ENCODE data around the gene TLCD2. TPM values are rescaled to one million over a fixed set of nuclear protein-coding genes. Genes with fewer than 3 reads are reported as not detected.
A peak's percentile ranks its signal among the peaks of the same experiment; 100 is the strongest.

The TLCD2 gene
- total and polyA plus RNA-seq, 9 of the 15 experiments (the other 6 are each of a cell fraction or from before 2014, with no cell fraction given), result 0.10 to 0.89 (median 0.58) TPM

DNA sequence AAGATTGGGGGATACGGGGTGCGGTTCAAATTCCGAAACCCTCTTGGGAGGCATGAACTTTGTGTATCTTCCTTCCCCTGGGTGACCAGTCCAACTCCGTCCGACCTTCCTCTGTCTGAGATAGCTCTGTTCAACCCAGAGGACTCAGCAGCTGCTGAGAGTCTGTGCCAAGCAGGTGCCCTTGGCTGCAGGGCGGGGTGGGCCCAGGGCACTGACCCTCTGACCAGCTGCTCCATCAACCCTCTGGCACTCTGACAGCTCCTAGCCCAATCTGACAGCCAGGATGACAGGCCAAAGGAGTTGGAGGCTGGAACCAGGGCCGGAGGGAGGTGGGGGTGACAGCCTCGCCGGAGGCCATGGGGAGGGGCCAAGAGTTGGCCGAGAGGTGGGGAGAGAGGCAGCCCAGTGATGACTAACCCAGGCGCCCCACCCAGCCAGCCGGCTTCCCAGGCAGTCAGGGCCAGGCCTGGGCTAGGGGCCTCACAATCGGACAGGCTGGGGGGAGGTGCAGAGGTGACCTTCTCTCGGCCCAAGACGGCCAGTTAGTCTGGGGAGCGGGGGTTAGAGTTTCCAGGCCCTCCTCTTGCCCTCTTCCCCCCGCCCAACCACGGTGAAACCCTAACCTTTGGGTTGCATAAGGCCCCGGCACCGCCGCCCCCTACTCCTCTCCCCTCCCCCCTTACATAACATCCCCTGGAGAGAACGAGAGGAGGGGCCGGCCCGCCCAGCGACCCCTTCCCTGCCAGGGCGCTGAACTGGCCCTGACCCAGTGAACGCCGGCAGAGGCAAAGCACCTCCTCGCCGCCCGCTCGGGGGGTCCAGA, 5.0 kb upstream of the TLCD2 start (continued):
- TF ChIP-seq, protein P1, sequence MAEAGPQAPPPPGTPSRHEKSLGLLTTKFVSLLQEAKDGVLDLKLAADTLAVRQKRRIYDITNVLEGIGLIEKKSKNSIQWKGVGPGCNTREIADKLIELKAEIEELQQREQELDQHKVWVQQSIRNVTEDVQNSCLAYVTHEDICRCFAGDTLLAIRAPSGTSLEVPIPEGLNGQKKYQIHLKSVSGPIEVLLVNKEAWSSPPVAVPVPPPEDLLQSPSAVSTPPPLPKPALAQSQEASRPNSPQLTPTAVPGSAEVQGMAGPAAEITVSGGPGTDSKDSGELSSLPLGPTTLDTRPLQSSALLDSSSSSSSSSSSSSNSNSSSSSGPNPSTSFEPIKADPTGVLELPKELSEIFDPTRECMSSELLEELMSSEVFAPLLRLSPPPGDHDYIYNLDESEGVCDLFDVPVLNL (CRISPR knock-in tag; IDR thresholded peaks at IDR 0.05; ENCODE audit: low read depth), result no peak
- TF ChIP-seq, protein P2, sequence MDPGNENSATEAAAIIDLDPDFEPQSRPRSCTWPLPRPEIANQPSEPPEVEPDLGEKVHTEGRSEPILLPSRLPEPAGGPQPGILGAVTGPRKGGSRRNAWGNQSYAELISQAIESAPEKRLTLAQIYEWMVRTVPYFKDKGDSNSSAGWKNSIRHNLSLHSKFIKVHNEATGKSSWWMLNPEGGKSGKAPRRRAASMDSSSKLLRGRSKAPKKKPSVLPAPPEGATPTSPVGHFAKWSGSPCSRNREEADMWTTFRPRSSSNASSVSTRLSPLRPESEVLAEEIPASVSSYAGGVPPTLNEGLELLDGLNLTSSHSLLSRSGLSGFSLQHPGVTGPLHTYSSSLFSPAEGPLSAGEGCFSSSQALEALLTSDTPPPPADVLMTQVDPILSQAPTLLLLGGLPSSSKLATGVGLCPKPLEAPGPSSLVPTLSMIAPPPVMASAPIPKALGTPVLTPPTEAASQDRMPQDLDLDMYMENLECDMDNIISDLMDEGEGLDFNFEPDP (CRISPR knock-in tag; IDR thresholded peaks at IDR 0.05), result no peak
- no peak for TF ChIP-seq CEBPG (CRISPR knock-in tag; IDR thresholded peaks at IDR 0.05)
- no peak for TF ChIP-seq CEBPG (tag; conservative IDR thresholded peaks at IDR 0.05 in 1 of 2, IDR thresholded peaks at IDR 0.05 in 1 of 2)
- TF ChIP-seq SMARCC2 (IDR thresholded peaks at IDR 0.05; ENCODE audit: low read depth), result no peak
- no peak for TF ChIP-seq RBM15 (IDR thresholded peaks at IDR 0.05; ENCODE audit: insufficient read depth, low read length)
- no peak for TF ChIP-seq MTA2 (IDR thresholded peaks at IDR 0.05; ENCODE audit: low read depth)
- TF ChIP-seq, protein P3, sequence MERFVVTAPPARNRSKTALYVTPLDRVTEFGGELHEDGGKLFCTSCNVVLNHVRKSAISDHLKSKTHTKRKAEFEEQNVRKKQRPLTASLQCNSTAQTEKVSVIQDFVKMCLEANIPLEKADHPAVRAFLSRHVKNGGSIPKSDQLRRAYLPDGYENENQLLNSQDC (CRISPR knock-in tag; IDR thresholded peaks at IDR 0.05), result no peak
- TF ChIP-seq, protein P4, sequence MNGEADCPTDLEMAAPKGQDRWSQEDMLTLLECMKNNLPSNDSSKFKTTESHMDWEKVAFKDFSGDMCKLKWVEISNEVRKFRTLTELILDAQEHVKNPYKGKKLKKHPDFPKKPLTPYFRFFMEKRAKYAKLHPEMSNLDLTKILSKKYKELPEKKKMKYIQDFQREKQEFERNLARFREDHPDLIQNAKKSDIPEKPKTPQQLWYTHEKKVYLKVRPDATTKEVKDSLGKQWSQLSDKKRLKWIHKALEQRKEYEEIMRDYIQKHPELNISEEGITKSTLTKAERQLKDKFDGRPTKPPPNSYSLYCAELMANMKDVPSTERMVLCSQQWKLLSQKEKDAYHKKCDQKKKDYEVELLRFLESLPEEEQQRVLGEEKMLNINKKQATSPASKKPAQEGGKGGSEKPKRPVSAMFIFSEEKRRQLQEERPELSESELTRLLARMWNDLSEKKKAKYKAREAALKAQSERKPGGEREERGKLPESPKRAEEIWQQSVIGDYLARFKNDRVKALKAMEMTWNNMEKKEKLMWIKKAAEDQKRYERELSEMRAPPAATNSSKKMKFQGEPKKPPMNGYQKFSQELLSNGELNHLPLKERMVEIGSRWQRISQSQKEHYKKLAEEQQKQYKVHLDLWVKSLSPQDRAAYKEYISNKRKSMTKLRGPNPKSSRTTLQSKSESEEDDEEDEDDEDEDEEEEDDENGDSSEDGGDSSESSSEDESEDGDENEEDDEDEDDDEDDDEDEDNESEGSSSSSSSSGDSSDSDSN (IDR thresholded peaks at IDR 0.05; ENCODE audit: borderline replicate concordance in 1 of 2, low read depth in 2 of 2, low read length in 2 of 2), result 0 out of 4 replicates have a peak, but pooled peaks of 1 of the 2 experiments have one; percentile 16
- TF ChIP-seq RFX7 (CRISPR knock-in tag; IDR thresholded peaks at IDR 0.05), result no peak
- TF ChIP-seq TAF1 (IDR thresholded peaks at IDR 0.05; ENCODE audit: control insufficient read depth, extremely low read depth, insufficient read depth, low read length, severe bottlenecking), result peak; percentile 69
- TF ChIP-seq, protein P5, sequence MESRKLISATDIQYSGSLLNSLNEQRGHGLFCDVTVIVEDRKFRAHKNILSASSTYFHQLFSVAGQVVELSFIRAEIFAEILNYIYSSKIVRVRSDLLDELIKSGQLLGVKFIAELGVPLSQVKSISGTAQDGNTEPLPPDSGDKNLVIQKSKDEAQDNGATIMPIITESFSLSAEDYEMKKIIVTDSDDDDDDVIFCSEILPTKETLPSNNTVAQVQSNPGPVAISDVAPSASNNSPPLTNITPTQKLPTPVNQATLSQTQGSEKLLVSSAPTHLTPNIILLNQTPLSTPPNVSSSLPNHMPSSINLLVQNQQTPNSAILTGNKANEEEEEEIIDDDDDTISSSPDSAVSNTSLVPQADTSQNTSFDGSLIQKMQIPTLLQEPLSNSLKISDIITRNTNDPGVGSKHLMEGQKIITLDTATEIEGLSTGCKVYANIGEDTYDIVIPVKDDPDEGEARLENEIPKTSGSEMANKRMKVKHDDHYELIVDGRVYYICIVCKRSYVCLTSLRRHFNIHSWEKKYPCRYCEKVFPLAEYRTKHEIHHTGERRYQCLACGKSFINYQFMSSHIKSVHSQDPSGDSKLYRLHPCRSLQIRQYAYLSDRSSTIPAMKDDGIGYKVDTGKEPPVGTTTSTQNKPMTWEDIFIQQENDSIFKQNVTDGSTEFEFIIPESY (CRISPR knock-in tag; IDR thresholded peaks at IDR 0.05), result no peak
- TF ChIP-seq ZNF239 (CRISPR knock-in tag; IDR thresholded peaks at IDR 0.05), result no peak
- TF ChIP-seq TGIF2 (CRISPR knock-in tag; IDR thresholded peaks at IDR 0.05), result peak; percentile 90
- TF ChIP-seq SMARCA4 (IDR thresholded peaks at IDR 0.05), result 0 out of 2 replicates have a peak, but pooled peaks have one; percentile 13
- TF ChIP-seq, protein P6, sequence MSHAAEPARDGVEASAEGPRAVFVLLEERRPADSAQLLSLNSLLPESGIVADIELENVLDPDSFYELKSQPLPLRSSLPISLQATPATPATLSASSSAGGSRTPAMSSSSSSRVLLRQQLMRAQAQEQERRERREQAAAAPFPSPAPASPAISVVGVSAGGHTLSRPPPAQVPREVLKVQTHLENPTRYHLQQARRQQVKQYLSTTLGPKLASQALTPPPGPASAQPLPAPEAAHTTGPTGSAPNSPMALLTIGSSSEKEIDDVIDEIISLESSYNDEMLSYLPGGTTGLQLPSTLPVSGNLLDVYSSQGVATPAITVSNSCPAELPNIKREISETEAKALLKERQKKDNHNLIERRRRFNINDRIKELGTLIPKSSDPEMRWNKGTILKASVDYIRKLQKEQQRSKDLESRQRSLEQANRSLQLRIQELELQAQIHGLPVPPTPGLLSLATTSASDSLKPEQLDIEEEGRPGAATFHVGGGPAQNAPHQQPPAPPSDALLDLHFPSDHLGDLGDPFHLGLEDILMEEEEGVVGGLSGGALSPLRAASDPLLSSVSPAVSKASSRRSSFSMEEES (CRISPR knock-in tag; IDR thresholded peaks at IDR 0.05), result no peak
- TF ChIP-seq L3MBTL2 (IDR thresholded peaks at IDR 0.05), result no peak
